Measurements from ENCODE around the gene HS3ST3B1.

Gene HS3ST3B1

DNA sequence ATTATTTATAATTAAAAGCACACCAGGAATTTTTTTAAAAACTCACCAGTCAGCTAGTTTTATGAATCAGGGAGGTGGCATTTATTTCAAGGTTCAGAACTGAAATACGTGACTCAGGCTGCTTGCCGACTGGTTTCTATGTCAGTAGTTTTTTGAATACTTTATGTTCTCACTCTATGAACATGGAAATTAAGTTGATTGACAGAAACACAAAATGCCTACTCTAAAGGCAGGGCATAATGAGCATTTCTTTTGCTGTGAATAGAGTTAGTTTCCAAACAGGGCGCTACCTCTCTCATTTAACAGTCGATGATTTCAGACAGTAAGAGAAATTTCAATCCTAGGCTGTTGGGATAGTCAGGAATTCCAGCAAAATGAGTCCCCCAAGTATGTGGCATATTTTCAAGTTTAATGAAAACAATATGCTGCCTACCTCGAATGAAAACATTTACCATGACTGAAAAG, 6.7 kb downstream of the HS3ST3B1 start:
- TF ChIP-seq ZNF274 (IDR thresholded peaks at IDR 0.05; ENCODE audit: low read depth, low read length) = no peak

DNA sequence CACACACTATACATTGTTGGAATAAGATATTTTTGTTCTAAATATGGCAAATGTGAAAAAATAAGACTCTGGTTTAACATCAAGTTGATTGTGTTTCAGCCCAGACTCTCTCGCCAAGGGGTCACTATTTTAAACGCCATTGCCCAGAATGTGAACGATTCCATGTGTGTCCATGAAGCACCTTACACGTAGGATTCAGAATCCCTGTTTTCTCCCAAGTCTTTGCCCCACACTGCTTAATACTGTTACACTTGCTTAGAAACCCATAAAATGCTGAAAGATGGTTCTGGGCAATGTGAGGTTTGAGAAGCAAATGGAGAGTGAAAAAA, 7.7 kb downstream of the HS3ST3B1 start:
- TF ChIP-seq ZNF274 (IDR thresholded peaks at IDR 0.05; ENCODE audit: low read depth, low read length) = no peak
- no peak overlapping the region; the same call in 1 of the 2 replicates for H3K4me3 ChIP-seq (ENCODE audit: low read length)

More for the DNA sequence above, 6.7 kb downstream of the HS3ST3B1 start:
- no peak overlapping the region for H3K4me3 ChIP-seq (ENCODE audit: low read length)

DNA sequence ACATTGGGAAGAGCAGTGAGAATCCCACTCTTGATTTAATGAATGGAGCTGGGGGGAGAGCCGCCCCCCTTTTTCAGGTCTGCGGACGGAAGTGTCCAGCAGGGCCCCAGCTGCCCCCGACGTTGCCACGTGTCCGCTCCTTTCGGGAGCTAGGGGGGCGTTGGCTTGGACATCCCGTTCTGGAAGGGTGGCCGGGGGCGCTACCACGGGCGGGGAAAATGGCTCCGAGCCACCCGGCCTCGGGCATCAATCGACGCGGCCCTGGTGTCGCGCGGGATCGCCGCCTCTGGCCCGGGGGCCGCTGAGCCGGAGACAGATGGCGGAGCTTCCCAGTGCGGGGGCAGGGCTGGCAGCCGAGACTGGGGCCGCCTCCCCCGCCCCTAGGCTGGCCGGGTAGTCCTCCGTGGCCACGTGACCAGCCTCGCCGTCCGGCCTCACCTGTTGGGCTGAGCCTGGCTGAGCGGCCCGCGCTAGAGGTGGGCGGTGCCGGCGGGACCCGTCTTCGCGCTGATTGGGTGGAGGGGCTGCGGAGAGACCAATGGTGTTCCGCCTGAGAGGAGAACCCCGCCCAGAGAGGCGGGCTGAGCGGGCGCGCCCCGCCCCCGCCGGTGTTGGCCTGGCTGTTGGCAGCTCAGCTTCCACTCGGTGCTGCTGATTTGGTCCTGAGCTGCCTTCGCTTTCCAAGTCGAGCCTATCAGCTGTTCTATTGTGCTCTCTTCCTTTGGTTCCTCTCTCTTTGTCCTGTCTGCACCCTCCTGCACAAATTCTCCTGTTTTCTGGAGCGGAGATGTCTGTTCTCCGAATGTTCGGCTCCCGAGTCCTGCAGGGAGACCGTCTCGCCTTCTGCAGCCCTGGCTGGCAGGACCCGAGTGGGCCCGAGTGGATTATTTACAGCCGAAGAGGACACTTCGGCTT, 8.3 kb downstream of the HS3ST3B1 start:
- TF ChIP-seq ZNF274 (IDR thresholded peaks at IDR 0.05; ENCODE audit: low read depth, low read length) = no peak

DNA sequence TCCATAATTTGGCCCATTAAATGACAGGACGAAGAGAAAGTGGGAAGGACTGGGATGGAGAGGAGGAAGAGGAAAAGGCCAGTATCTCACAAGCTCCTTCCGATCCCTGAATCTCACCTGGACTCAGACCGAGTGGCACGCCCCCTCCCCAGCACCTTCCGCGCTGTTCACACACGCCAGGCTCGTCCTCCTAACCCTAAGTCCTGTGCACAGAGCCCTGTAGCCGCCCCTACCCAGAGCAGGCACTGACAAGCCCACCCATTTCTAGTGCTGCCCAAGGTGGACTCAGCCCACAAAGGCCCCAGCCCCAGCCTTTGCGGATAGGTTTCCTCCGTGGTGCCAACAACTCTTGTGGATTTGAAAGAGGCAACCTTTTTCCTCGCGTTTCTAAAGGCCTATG, 9.2 kb downstream of the HS3ST3B1 start:
- H3K4me3 ChIP-seq (ENCODE audit: low read length) = no peak overlapping the region
- TF ChIP-seq ZNF274 (IDR thresholded peaks at IDR 0.05; ENCODE audit: low read depth, low read length) = no peak

More for the DNA sequence above, 8.3 kb downstream of the HS3ST3B1 start:
- H3K4me3 ChIP-seq (ENCODE audit: low read length) = no peak overlapping the region; the same call in 1 of the 2 replicates

DNA sequence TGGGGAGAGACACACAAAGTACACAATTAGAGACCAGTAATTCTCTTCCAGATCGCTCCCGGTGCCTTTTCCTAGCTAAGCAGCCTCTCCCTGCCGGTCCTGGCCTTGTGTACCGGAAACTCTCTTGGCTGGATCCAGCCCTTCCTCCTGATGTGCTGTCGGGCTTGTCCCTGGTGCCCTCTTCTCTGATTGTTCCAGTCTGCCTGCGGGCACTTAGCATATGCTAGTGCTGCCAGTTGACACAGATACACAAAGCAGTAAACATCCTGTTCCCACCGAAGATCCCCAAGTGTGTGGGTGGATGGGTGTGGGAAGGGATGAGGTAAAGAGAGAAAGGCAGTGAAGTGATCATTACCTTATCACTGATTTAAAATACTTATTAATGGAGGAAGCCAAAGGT, 9.7 kb downstream of the HS3ST3B1 start:
- no peak for TF ChIP-seq ZNF274 (IDR thresholded peaks at IDR 0.05; ENCODE audit: low read depth, low read length)
- H3K4me3 ChIP-seq (ENCODE audit: low read length) = no peak overlapping the region

DNA sequence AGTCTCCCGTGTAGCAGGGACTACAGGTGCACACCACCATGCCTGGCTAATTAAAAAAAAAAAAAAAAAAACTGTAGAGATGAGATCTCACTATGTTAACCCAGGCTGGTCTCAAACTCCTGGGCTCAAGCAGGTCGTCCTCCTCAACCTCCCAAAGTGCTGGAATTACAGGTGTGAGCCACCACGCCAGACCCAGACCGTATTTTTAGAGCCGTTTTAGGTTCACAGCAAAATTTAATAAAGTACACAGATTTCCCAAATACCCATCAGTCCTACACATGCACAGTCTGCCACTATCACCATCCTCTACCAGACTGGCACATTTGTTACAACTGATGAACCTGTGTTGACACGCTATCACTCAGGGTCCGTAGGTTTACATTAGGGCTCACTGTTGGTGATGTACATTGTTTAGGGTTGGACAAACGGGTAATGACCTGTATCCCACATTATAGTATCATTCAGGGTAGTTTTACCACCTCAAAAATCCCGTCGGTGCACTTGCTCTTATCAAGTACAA, 10.4 kb downstream of the HS3ST3B1 start:
- H3K4me3 ChIP-seq (ENCODE audit: low read length) = no peak overlapping the region
- no peak for TF ChIP-seq ZNF274 (IDR thresholded peaks at IDR 0.05; ENCODE audit: low read depth, low read length)

DNA sequence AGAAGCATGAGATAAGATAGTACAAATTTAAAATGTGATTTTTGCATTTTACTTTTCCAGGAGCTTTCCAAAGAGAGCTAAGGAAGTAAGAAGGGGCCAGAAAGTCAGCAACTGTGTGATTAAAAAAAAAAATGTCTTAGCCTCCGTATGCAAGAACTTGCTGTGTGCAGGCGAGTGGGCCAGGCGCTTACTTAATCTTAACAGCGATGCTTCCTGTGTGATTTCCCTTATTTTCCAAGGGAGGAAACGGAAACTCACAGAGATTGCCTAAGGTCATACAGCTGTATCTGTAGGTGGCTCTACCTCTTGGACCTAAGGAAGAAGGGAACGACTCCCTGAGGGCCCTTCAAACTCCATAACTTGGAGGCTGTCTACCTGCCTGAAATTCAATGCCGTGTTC, 11.1 kb downstream of the HS3ST3B1 start:
- no peak for TF ChIP-seq ZNF274 (IDR thresholded peaks at IDR 0.05; ENCODE audit: low read depth, low read length)
- no peak overlapping the region for H3K4me3 ChIP-seq (ENCODE audit: low read length)

DNA sequence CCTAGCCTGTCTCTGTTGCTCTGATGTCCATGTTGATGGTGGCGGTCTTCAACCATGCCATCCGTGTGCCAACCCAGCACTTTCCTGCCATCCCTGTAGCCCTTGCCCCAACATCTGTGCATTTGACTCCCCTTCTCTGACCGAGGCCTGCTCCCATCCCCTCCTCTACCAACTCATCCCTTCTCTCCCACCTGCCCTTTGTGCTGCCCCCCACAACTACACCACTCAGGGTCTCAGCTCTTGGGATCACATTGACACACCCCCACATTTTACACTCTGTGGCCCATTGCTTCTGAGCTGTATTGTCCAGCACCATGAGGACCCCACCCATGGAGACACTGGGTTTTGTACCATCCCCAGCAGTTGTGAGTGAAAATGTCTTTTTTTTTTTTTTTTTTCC, 11.6 kb downstream of the HS3ST3B1 start:
- no peak for TF ChIP-seq ZNF274 (IDR thresholded peaks at IDR 0.05; ENCODE audit: low read depth, low read length)

DNA sequence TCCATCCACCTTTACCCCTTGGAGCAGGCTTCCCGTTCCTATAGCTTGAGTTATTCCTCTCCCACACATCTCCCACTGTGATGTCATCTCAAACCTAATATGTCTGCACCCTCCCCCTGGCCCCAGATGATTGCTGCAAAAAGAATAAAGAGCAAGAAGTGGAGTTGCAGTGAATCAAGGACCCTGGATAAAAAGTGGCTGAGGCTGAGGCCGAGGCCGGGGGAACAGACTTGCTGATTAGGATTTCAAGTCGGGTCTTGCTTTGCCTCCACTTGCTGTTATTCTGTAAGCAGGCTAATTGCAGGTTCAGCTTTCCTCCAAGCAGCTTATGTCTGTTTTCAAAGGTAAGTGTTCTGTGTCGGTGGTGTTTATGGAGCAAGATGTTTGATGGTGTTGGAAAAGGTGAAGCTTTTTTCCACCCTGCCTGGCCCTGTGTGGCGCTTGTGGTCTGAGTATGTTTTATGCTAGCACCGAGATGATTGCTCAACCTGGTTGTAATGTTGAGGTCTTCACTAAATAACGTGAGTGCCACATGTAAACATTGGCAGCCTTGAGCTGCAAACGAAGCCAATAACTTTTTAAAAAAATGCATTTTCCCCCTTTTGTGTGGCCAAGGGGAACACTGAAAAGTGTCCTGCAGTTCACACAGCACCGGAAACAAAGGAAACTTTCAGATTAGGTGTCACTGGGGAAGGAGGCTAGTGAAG, 15.4 kb downstream of the HS3ST3B1 start:
- H3K4me3 ChIP-seq (ENCODE audit: low read length) = no peak overlapping the region
- TF ChIP-seq ZNF274 (IDR thresholded peaks at IDR 0.05; ENCODE audit: low read depth, low read length) = no peak

More for the DNA sequence above, 11.6 kb downstream of the HS3ST3B1 start:
- no peak overlapping the region for H3K4me3 ChIP-seq (ENCODE audit: low read length)

DNA sequence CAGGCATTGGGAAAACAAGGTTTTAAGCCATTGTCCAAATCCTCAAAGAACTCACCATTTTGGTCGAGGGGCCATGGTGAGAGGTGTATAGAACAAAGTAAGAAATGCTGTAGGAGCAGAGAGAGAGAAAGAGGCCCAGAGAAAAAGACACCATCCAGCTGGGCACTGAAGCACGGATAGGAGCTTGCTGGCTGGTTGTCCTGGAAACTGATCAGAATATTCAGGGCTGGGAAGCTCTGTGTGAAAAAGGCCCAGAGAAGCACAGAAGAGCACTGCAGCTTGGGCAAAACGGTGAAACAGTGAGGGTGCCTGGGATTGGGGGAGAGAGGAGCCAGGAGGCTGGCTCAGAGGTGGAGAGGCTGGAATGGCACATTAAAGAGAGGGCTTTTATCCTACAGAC, 16.5 kb downstream of the HS3ST3B1 start:
- no peak for TF ChIP-seq ZNF274 (IDR thresholded peaks at IDR 0.05; ENCODE audit: low read depth, low read length)
- H3K4me3 ChIP-seq (ENCODE audit: low read length) = no peak overlapping the region

DNA sequence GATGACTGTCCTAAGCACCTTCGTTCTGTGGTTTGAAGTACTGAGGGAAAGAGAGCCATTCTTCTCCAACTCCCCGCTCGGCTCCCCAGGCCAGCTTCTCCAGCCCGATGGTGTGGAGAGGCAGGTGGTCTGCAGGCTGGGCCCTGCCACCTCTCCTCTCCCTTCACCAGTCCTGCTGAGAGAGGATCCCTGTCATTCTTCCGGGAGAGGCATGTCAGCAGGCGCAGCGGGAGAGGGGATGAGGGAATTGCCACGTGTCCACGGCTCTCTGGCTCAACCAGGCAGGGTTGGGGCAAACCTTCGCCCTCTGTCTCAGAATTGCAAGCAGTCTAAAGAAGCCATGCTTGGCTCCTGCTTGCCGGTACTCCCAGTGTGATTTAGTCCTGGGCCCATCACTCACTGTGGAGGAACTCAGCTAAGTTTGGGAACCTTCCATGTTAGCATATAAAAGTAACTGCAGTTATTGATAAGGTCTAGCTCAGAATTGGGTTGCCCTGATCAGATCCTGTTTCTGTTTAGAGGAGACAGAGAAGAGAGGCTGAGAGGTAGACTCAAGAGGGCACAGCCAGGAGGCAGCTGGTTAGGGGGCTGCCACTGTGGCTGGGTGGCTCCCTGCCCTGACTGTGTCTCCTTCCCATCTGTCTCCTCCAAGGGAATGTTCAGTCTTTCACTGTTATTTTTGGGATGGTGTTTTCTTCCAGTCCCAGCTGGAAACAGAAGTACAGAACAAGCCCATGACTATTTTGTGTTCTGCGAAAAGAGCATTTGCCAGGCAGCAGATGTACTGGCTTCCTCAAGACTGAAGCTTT, 17.4 kb downstream of the HS3ST3B1 start:
- H3K4me3 ChIP-seq (ENCODE audit: low read length) = no peak overlapping the region
- TF ChIP-seq ZNF274 (IDR thresholded peaks at IDR 0.05; ENCODE audit: low read depth, low read length) = no peak

DNA sequence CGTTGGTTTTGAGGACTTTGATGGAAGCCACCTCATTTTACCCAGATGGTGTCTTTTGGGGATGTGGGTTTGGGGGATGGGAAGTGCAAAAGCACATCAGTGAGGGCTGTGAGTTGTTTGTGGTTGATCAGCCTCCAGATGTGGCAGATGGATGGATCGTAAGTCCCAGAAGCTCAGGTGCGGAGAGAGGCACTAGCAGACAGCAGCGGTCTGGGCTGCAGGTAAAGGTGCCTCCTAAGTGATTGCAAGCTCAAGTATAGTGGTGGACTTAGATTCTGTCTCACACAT, 18.0 kb downstream of the HS3ST3B1 start:
- no peak overlapping the region for H3K4me3 ChIP-seq (ENCODE audit: low read length)
- TF ChIP-seq ZNF274 (IDR thresholded peaks at IDR 0.05; ENCODE audit: low read depth, low read length) = no peak

DNA sequence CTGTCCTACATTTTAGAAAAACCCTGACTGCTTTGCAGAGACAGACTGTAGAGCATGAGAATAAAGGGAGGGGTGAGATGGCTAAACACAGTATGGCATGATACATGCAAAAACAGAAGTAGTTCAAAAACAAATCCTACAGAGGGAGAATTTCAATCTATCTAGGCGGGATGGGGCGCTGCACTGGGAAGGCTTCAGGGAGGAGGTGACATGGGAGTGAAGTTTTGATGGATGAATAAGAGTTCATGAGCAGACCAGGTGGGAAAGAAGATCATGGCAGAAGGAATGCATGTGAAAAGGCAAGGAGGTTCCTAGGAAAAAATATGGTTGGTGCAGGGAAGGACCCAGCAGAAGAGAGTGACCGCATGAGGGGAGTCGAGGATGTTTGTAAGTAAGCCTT, 19.2 kb downstream of the HS3ST3B1 start:
- TF ChIP-seq ZNF274 (IDR thresholded peaks at IDR 0.05; ENCODE audit: low read depth, low read length) = no peak
- H3K4me3 ChIP-seq (ENCODE audit: low read length) = no peak overlapping the region

Measured in GM08714 (cell line).